Psoas muscle (tissue), 8 donors: ENCODE data around the gene MYBPH. TPM values are rescaled to one million over a fixed set of nuclear protein-coding genes. Genes with fewer than 3 reads are reported as not detected.

Source experiments
- ATAC-seq, 4 donors: fragments of 200-7000 bp; cut with Tn5 transposase; one replicate each; pipeline ENCODE4 v1.9.1; 2020; ENCODE audit warnings: moderate library complexity in 3 of 4, mild to moderate bottlenecking in 2 of 4
- DNase-seq, 2 donors: peaks; one replicate each; pipeline ENCODE4 v3.0.0-alpha.2; 2020
- H3K27ac ChIP-seq: fragments of 200-600 bp; one replicate; pipeline ENCODE4 v1.8.0; 2022
- H3K27me3 ChIP-seq, 3 donors: fragments of 200-600 bp in 1 of 3; one replicate each; pipeline versions ENCODE4 v1.6.1 to v1.8.0; 2013 to 2022; ENCODE audit warnings: low read length in 2 of 3, mild to moderate bottlenecking in 2 of 3, moderate library complexity in 1 of 3; ENCODE audit not compliant: insufficient read depth in 3 of 3
- H3K36me3 ChIP-seq, 2 donors: fragments of 200-600 bp in 1 of 2; one replicate each; pipeline versions ENCODE4 v1.6.1 to v1.8.0; 2013 to 2022; ENCODE audit warnings: low read depth in 1 of 2, mild to moderate bottlenecking in 1 of 2, moderate library complexity in 1 of 2; ENCODE audit not compliant: insufficient read depth in 1 of 2
- H3K4me1 ChIP-seq: fragments of 200-600 bp; one replicate; pipeline ENCODE4 v1.8.0; 2022
- H3K4me3 ChIP-seq: fragments of 200-600 bp; one replicate; pipeline ENCODE4 v1.8.0; 2022; ENCODE audit warnings: mild to moderate bottlenecking
- H3K9me3 ChIP-seq: fragments of 200-600 bp; one replicate; pipeline ENCODE4 v1.8.0; 2022
- CTCF ChIP-seq: fragments of 200-600 bp; IDR thresholded peaks from one replicate; pipeline ENCODE4 v1.8.0; 2022; ENCODE audit warnings: antibody characterized with exemption
- WGBS, 3 donors: extraction: QIAGEN DNeasy Blood & Tissue Kit; methylation state at CpG; one replicate each; pipeline versions ENCODE4 v1.1.6 to v1.1.7; 2013; 5-methylcytosine and 5-hydroxymethylcytosine counted together
- intact Hi-C, 2 donors: fragments of 100-400 bp; cut with DNase I; formaldehyde crosslinking; loops; one replicate each; pipeline versions ENCODE4 v1.11.0 to v1.14.2; 2022
- long read RNA-seq, 2 donors: library from polyadenylated mRNA; unstranded; transcript quantifications; one replicate each; pipeline ENCODE4 v2.0.0, GENCODE V29; 2021
- polyA plus RNA-seq, 3 donors: library from polyadenylated mRNA; stranded (reverse); fragments of 200-250 nt; gene quantifications; one replicate each; pipeline ENCODE4 v1.2.3, GENCODE V29; 2013
- total RNA-seq, 4 donors: library from RNA; stranded (reverse); fragmentation: NEBNext Ultra II Directional in 2 of 4; extraction: Animal tissue kit (Norgen Biotek cat#: 25700) in 2 of 4; gene quantifications; one replicate each; pipeline versions ENCODE4 v1.2.1 to v1.2.4, GENCODE V29; 2021 to 2023
- donor health status: healthy with polysubstance abuse.
- donor health status: DM: no; HTN: no; CAD: no; lungs with moderate emphysema.
- donor health status: Bipolar disorder and iron deficiency.
- donor health status: healthy.
- donor health status: DM: yes; HTN: yes; CAD: no.
- donor health status: DM: no; HTN: no; CAD: no.
- donor health status: DM: no; HTN: no; CAD: no.
- donor health status: DM: yes; HTN: yes; CAD: no.

Gene MYBPH
- total RNA-seq (100 to 1,000 TPM in 3 of 4 donors, 10 to 100 TPM in 1; 18.0 to 882 (median 334) TPM), polyA plus RNA-seq (10 to 100 TPM; 20.6 to 39.1 (median 33.4) TPM)
- long read RNA-seq, donor 1, transcript MYBPH-201 (11 exons, 1,805 nt) = major isoform, 85 of 134 reads
- long read RNA-seq, donor 1, partial matches to known transcripts = 23 of 134 reads
- long read RNA-seq, donor 1, other reads (novel, unspliced or antisense) = 26 of 134 reads
- long read RNA-seq, donor 2, transcript MYBPH-201 (11 exons, 1,805 nt) = major isoform, 40 of 56 reads
- long read RNA-seq, donor 2, partial matches to known transcripts = 11 of 56 reads
- long read RNA-seq, donor 2, other reads (novel, unspliced or antisense) = 5 of 56 reads

- no peak for TF ChIP-seq CTCF
These were observed at the start of gene MYBPH for GRCh38 chr1:203175237-203175826. MYBPH (minus strand) TSS chr1:203175826; CDS start chr1:203175755, 71 bp downstream.

GRCh38 chr1:203225071-203225470 lies 49.4 kb upstream of the MYBPH start:
- Histone ChIP-seq H3K27ac (no peak overlapping the region), H3K4me1 (no peaks in the 10 kb centered on the region), H3K36me3 (no peaks in the 10 kb centered on the region), H3K9me3 (no peaks in the 10 kb centered on the region), H3K27me3 (peaks cover 0 to 3% (median 0%) of the 10 kb centered on the region in 3 donors), H3K4me3 (no peak overlapping the region)
- DNase-seq (no peak), ATAC-seq (no peak)
- no peak for TF ChIP-seq CTCF
- intact Hi-C loops = no loop called here
- 62 to 69% (median 68%) methylated on average over 4 of the region's 4 CpGs for WGBS, 3 donors

More at GRCh38 chr1:203175237-203175826, at the start of gene MYBPH:
- Histone ChIP-seq H3K27me3 (no peaks in the 10 kb centered on the region), H3K36me3 (peaks cover 0 to 5% of the 10 kb centered on the region in 2 donors), H3K4me3 (peak within 1 kb of the TSS; percentile 38), H3K27ac (peak within 1 kb of the TSS; percentile 89), H3K4me1 (peaks cover 59% of the 10 kb centered on the region), H3K9me3 (no peaks in the 10 kb centered on the region)
- WGBS, 3 donors = 69 to 84% (median 76%) methylated on average over 5 of the region's 5 CpGs
- intact Hi-C loops = loop anchor here in 1 of 2 donors (2.0 to 5.0 kb wide), 2 partner anchors 25 to 92 kb away; no protein-coding TSS in a partner anchor
- ATAC-seq (no peak), DNase-seq (no peak)

GRCh38 chr1:203223012-203223775 lies 47.6 kb upstream of the MYBPH start:
- Histone ChIP-seq H3K27ac (no peak overlapping the region), H3K9me3 (no peaks in the 10 kb centered on the region), H3K27me3 (peaks cover 0 to 3% (median 0%) of the 10 kb centered on the region in 3 donors), H3K36me3 (no peaks in the 10 kb centered on the region), H3K4me3 (no peak overlapping the region), H3K4me1 (no peaks in the 10 kb centered on the region)
- 88 to 92% (median 88%) methylated on average over 18 of the region's 18 CpGs for WGBS, 3 donors
- DNase-seq (no peak), ATAC-seq (no peak)
- TF ChIP-seq CTCF = no peak
- intact Hi-C loops = no loop called here

GRCh38 chr1:203219934-203220333 lies 44.3 kb upstream of the MYBPH start:
- Histone ChIP-seq H3K36me3 (no peaks in the 10 kb centered on the region), H3K9me3 (no peaks in the 10 kb centered on the region), H3K4me3 (no peak overlapping the region), H3K4me1 (peaks cover 12% of the 10 kb centered on the region), H3K27ac (no peak overlapping the region), H3K27me3 (peaks cover 0 to 3% (median 0%) of the 10 kb centered on the region in 3 donors)
- intact Hi-C loops = loop anchor here (2.0 to 5.0 kb wide), 2 partner anchors 48 to 103 kb away; no protein-coding TSS in a partner anchor
- TF ChIP-seq CTCF = no peak
- ATAC-seq (no peak), DNase-seq (no peak)
- WGBS, 3 donors = 84 to 86% (median 84%) methylated on average over 8 of the region's 8 CpGs
